Measurements from ENCODE around the gene CHST7. TPM values are rescaled to one million over a fixed set of nuclear protein-coding genes. Genes with fewer than 3 reads are reported as not detected.

CHST7 gene
- polyA plus RNA-seq, 1 donor from 2014 or later: 4.9 TPM

GRCh38 chrX:46626566-46626965, 53.0 kb downstream of the CHST7 start:
- Histone ChIP-seq H2AFZ (ENCODE audit: low read depth, low read length) (no peak overlapping the region), H3F3A (ENCODE audit: insufficient read depth, low read length, poor library complexity, severe bottlenecking) (no peaks in the 10 kb centered on the region), H3K79me2 (replicated peaks; ENCODE audit: insufficient read depth, low read length) (no peaks in the 10 kb centered on the region), H3K27me3 (ENCODE audit: insufficient read depth, low read depth, low read length) (no peaks in the 10 kb centered on the region), H3K9ac (ENCODE audit: low read length) (no peak overlapping the region), H3K27ac (ENCODE audit: low read length) (no peak overlapping the region), H3K36me3 (ENCODE audit: insufficient read depth, low read length) (no peaks in the 10 kb centered on the region), H3K9me3 (ENCODE audit: low read length) (no peaks in the 10 kb centered on the region), H3K4me3 (ENCODE audit: low read length) (no peak overlapping the region), H4K20me1 (ENCODE audit: insufficient read depth) (no peaks in the 10 kb centered on the region), H3K4me2 (ENCODE audit: low read length) (no peak overlapping the region), H3K9me2 (ENCODE audit: insufficient read depth, low read length) (no peaks in the 10 kb centered on the region)
- no peak for TF ChIP-seq CTCF (IDR thresholded peaks at IDR 0.05; ENCODE audit: poor library complexity, severe bottlenecking)
- no peak for TF ChIP-seq RAD21 (conservative IDR thresholded peaks at IDR 0.05)
- no peak for TF ChIP-seq EZH2 (IDR thresholded peaks at IDR 0.05; ENCODE audit: borderline replicate concordance, insufficient read depth, low read length, poor library complexity, severe bottlenecking)
- TF ChIP-seq REST (IDR thresholded peaks at IDR 0.05; ENCODE audit: borderline replicate concordance): no peak
- TF ChIP-seq MXI1 (conservative IDR thresholded peaks at IDR 0.05; ENCODE audit: poor library complexity, severe bottlenecking): no peak
- no peak for TF ChIP-seq POLR2AphosphoS5 (IDR thresholded peaks at IDR 0.05)
- no peak for TF ChIP-seq TAF1 (IDR thresholded peaks at IDR 0.05; ENCODE audit: low read depth)
- no peak for TF ChIP-seq SMC3 (conservative IDR thresholded peaks at IDR 0.05; ENCODE audit: poor library complexity)
- no peak for TF ChIP-seq EP300 (conservative IDR thresholded peaks at IDR 0.05; ENCODE audit: poor library complexity, severe bottlenecking)

GRCh38 chrX:46627062-46627461, 53.5 kb downstream of the CHST7 start:
- Histone ChIP-seq H3K9ac (ENCODE audit: low read length) (no peak overlapping the region), H3K27ac (ENCODE audit: low read length) (no peak overlapping the region), H4K20me1 (ENCODE audit: insufficient read depth) (no peaks in the 10 kb centered on the region), H3K9me2 (ENCODE audit: insufficient read depth, low read length) (no peaks in the 10 kb centered on the region), H3K4me3 (ENCODE audit: low read length) (no peak overlapping the region), H3K79me2 (replicated peaks; ENCODE audit: insufficient read depth, low read length) (no peaks in the 10 kb centered on the region), H3K9me3 (ENCODE audit: low read length) (no peaks in the 10 kb centered on the region), H3K4me2 (ENCODE audit: low read length) (no peak overlapping the region), H3K27me3 (ENCODE audit: insufficient read depth, low read depth, low read length) (no peaks in the 10 kb centered on the region), H3F3A (ENCODE audit: insufficient read depth, low read length, poor library complexity, severe bottlenecking) (no peaks in the 10 kb centered on the region), H2AFZ (ENCODE audit: low read depth, low read length) (no peak overlapping the region), H3K36me3 (ENCODE audit: insufficient read depth, low read length) (no peaks in the 10 kb centered on the region)
- TF ChIP-seq RAD21 (conservative IDR thresholded peaks at IDR 0.05) (no peak), EZH2 (IDR thresholded peaks at IDR 0.05; ENCODE audit: borderline replicate concordance, insufficient read depth, low read length, poor library complexity, severe bottlenecking) (no peak), REST (IDR thresholded peaks at IDR 0.05; ENCODE audit: borderline replicate concordance) (no peak), EP300 (conservative IDR thresholded peaks at IDR 0.05; ENCODE audit: poor library complexity, severe bottlenecking) (no peak), TAF1 (IDR thresholded peaks at IDR 0.05; ENCODE audit: low read depth) (no peak), MXI1 (conservative IDR thresholded peaks at IDR 0.05; ENCODE audit: poor library complexity, severe bottlenecking) (no peak), POLR2AphosphoS5 (IDR thresholded peaks at IDR 0.05) (no peak), SMC3 (conservative IDR thresholded peaks at IDR 0.05; ENCODE audit: poor library complexity) (no peak), CTCF (IDR thresholded peaks at IDR 0.05; ENCODE audit: poor library complexity, severe bottlenecking) (no peak)

All from neural cell (in vitro differentiated cells).